Measurements from ENCODE around the gene ATG2A. TPM values are rescaled to one million over a fixed set of nuclear protein-coding genes. Genes with fewer than 3 reads are reported as not detected.

Gene ATG2A
- total and polyA plus RNA-seq, 2 donors from 2014 or later, result 16.8 to 26.9 TPM

DNA sequence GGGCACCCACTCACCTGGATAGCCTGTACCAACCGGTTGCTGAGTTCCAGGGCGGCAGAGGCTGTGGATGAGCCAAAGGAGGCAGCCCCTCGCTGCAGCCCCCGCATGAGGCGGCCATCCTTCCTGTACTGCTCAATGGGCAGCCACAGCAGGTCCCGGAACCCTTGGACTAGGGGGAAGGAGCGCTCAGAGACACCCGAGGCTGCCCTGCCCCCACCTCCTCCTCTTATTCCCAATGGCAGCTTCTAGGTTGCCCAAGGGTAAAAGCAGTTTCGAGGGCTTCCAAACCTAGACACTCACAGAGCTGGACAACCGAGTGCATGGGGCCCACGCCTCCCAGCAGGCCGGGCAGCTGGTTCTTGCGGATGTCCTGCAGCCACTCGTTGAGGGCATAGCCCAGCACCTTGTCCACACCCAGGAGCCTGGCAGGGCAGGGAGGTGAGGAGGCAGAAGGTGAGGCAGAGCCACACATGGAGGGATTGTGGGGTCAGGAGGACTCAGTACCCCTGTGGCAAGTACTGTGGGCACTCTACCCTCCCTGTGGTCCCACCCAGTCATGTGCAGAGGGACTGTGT lies 20.5 kb downstream of the ATG2A start:
- DNase-seq, result peak in 1 of 5 donors; percentile 67
- H3K4me3 ChIP-seq (ENCODE audit: low read length in 3 of 3), result no peak overlapping the region
- TF ChIP-seq, protein P1, sequence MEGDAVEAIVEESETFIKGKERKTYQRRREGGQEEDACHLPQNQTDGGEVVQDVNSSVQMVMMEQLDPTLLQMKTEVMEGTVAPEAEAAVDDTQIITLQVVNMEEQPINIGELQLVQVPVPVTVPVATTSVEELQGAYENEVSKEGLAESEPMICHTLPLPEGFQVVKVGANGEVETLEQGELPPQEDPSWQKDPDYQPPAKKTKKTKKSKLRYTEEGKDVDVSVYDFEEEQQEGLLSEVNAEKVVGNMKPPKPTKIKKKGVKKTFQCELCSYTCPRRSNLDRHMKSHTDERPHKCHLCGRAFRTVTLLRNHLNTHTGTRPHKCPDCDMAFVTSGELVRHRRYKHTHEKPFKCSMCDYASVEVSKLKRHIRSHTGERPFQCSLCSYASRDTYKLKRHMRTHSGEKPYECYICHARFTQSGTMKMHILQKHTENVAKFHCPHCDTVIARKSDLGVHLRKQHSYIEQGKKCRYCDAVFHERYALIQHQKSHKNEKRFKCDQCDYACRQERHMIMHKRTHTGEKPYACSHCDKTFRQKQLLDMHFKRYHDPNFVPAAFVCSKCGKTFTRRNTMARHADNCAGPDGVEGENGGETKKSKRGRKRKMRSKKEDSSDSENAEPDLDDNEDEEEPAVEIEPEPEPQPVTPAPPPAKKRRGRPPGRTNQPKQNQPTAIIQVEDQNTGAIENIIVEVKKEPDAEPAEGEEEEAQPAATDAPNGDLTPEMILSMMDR (IDR thresholded peaks at IDR 0.05; ENCODE audit: borderline replicate concordance, extremely low read depth, insufficient read depth), result no peak
- H3K27me3 ChIP-seq (ENCODE audit: control insufficient read depth, insufficient read depth, low read length), result no peaks in the 10 kb centered on the region
- FAIRE-seq, result no peak
- H3K27ac ChIP-seq (ENCODE audit: low read depth in 2 of 2, low read length in 2 of 2), result no peak overlapping the region
- intact Hi-C loops (cut with DNase I), result no loop called here
- peaks cover 0 to 14% (median 3%) of the 10 kb centered on the region in 3 donors for H3K4me1 ChIP-seq (ENCODE audit: control insufficient read depth in 2 of 3, insufficient read depth in 2 of 3, low read depth in 1 of 3, low read length in 3 of 3)
- H3K9ac ChIP-seq (ENCODE audit: low read length in 3 of 3), result no peak overlapping the region
- H3K9me3 ChIP-seq (ENCODE audit: control insufficient read depth in 2 of 3, insufficient read depth in 1 of 3, low read length in 3 of 3), result no peaks in the 10 kb centered on the region
- H3K36me3 ChIP-seq (ENCODE audit: control insufficient read depth in 2 of 3, insufficient read depth in 3 of 3, low read length in 3 of 3), result peaks cover 0 to 9% (median 5%) of the 10 kb centered on the region in 3 donors

DNA sequence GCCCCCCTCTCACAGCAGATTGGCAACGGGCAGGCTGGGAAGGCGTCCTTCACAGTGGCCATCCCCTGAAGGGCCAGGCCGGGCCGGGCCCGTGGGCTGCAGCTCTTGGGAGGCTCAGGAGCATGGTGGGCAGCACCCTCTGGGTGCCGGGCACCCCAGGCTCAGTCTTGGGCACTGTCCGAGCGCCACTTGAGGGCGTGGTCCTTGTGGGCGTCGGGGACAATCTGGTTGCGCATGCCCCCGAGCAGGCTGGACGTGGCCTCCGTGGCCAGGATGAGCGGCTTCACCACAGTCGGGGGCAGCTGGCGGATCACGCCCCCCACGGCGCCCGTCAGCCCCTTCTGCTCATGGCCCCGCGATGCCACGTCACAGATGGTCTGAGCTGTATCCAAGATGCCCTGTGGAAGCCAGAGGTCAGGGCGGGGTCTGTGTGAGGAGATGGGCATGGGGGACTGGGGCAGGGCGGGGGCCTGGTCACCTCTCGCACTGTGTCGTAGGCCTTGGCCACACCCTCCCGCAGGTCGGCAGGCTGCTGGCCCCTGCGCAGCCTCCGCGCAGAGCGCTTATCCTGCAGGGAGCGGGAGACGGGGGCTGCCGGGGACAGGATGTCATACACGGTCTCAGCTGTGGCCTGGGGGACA lies 22.1 kb downstream of the ATG2A start:
- Histone ChIP-seq H3K9ac (ENCODE audit: low read length in 3 of 3) (no peak overlapping the region), H3K4me3 (ENCODE audit: low read length in 3 of 3) (no peak overlapping the region), H3K27ac (ENCODE audit: low read depth in 2 of 2, low read length in 2 of 2) (no peak overlapping the region), H3K27me3 (ENCODE audit: control insufficient read depth, insufficient read depth, low read length) (no peaks in the 10 kb centered on the region), H3K4me1 (ENCODE audit: control insufficient read depth in 2 of 3, insufficient read depth in 2 of 3, low read depth in 1 of 3, low read length in 3 of 3) (peaks cover 0 to 17% (median 3%) of the 10 kb centered on the region in 3 donors), H3K9me3 (ENCODE audit: control insufficient read depth in 2 of 3, insufficient read depth in 1 of 3, low read length in 3 of 3) (no peaks in the 10 kb centered on the region), H3K36me3 (ENCODE audit: control insufficient read depth in 2 of 3, insufficient read depth in 3 of 3, low read length in 3 of 3) (peaks cover 0 to 9% (median 2%) of the 10 kb centered on the region in 3 donors)
- FAIRE-seq (no peak), DNase-seq (peak in 1 of 5 donors; percentile 79)
- TF ChIP-seq, protein P1 (IDR thresholded peaks at IDR 0.05; ENCODE audit: borderline replicate concordance, extremely low read depth, insufficient read depth), result no peak
- intact Hi-C loops (cut with DNase I), result loop anchor here (5.0 kb wide), 1 partner anchor 43 kb away; no protein-coding TSS in a partner anchor

DNA sequence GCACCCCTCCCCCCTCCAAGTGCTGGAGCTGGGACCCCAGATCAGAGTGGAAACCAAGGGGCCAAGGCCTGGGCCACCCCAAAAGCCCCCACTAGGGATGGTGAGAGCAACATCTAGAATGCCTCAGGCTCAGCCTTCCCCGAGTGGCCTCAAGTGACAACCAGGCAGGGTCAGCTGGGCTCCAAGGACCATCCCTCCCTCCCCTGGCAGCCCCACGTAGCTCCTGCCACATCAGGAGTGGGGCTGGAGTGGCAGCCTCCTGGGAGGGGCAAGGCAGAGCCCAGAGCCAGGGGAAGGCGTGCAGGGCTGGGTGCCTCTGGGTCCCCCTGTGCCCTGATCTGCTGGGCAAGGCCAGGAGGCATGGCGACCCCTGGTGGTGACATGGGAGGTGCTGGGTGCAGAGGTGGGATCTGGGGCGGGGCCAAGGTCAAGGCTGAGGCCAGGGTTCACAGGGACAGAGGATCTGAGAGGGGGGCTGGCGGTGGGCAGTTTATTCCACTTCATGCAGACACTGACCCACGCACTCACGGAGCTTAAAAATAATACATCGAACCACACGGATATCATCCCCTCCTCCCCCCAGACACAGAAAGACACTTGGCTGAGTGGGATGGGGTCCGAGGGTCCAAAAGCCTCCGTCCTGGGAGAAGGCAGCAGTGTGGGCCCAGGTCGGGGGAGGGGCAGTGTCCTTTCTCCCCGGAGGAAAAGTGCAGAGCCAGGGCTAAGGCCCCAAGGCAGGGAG lies 22.8 kb downstream of the ATG2A start:
- FAIRE-seq (no peak), DNase-seq (peak; percentile 53 to 93 (median 73))
- no peaks in the 10 kb centered on the region for H3K27me3 ChIP-seq (ENCODE audit: control insufficient read depth, insufficient read depth, low read length)
- no peaks in the 10 kb centered on the region for H3K9me3 ChIP-seq (ENCODE audit: control insufficient read depth in 2 of 3, insufficient read depth in 1 of 3, low read length in 3 of 3)
- TF ChIP-seq, protein P1 (IDR thresholded peaks at IDR 0.05; ENCODE audit: borderline replicate concordance, extremely low read depth, insufficient read depth), result peak; percentile 84
- H3K36me3 ChIP-seq (ENCODE audit: control insufficient read depth in 2 of 3, insufficient read depth in 3 of 3, low read length in 3 of 3), result peaks cover 0 to 9% (median 2%) of the 10 kb centered on the region in 3 donors
- H3K9ac ChIP-seq (ENCODE audit: low read length in 3 of 3), result no peak overlapping the region
- peaks cover 0 to 18% (median 3%) of the 10 kb centered on the region in 3 donors for H3K4me1 ChIP-seq (ENCODE audit: control insufficient read depth in 2 of 3, insufficient read depth in 2 of 3, low read depth in 1 of 3, low read length in 3 of 3)
- intact Hi-C loops (cut with DNase I), result loop anchor here (5.0 kb wide), 1 partner anchor 42 kb away; no protein-coding TSS in a partner anchor
- peak overlapping the region; percentile 47 to 57 for H3K27ac ChIP-seq (ENCODE audit: low read depth in 2 of 2, low read length in 2 of 2)
- H3K4me3 ChIP-seq (ENCODE audit: low read length in 3 of 3), result no peak overlapping the region
